Liver (tissue), 9 donors: Measurements from ENCODE around the gene CCDC187. TPM values are rescaled to one million over a fixed set of nuclear protein-coding genes. Genes with fewer than 3 reads are reported as not detected.

Source experiments
- DNase-seq: peaks from one replicate; pipeline ENCODE4 v3.0.0-alpha.2; 2017; ENCODE audit warnings: low spot score
- H3K27ac ChIP-seq, 2 donors: one replicate each; pipeline ENCODE4 v1.7.0; 2013; ENCODE audit warnings: inconsistent platforms in 2 of 2, low read length in 2 of 2, control low read depth in 1 of 2, low read depth in 1 of 2, mild to moderate bottlenecking in 1 of 2
- H3K27me3 ChIP-seq, 4 donors: one replicate each; pipeline versions ENCODE4 v1.6.1 to v1.7.0; 2013; ENCODE audit warnings: low read length in 3 of 4, inconsistent platforms in 1 of 4, mild to moderate bottlenecking in 1 of 4, moderate library complexity in 1 of 4; ENCODE audit not compliant: control insufficient read depth in 4 of 4, insufficient read depth in 4 of 4
- H3K36me3 ChIP-seq, 4 donors: one replicate each; pipeline versions ENCODE4 v1.6.1 to v1.7.0; 2013; ENCODE audit warnings: low read length in 3 of 4, mild to moderate bottlenecking in 3 of 4, low read depth in 1 of 4, moderate library complexity in 1 of 4; ENCODE audit not compliant: control insufficient read depth in 4 of 4, insufficient read depth in 3 of 4
- H3K4me1 ChIP-seq, 4 donors: one replicate each; pipeline versions ENCODE4 v1.6.1 to v1.7.0; 2013; ENCODE audit warnings: low read length in 3 of 4, mild to moderate bottlenecking in 3 of 4, moderate library complexity in 1 of 4; ENCODE audit not compliant: control insufficient read depth in 4 of 4, insufficient read depth in 4 of 4
- H3K4me3 ChIP-seq, 3 donors: one replicate each; pipeline versions ENCODE4 v1.6.1 to v1.7.0; 2013; ENCODE audit warnings: low read length in 3 of 3, control low read depth in 1 of 3, low read depth in 1 of 3, mild to moderate bottlenecking in 1 of 3
- H3K9ac ChIP-seq, 2 donors: one replicate each; pipeline ENCODE4 v1.7.0; 2013; ENCODE audit warnings: low read length in 2 of 2, mild to moderate bottlenecking in 2 of 2, moderate library complexity in 2 of 2, control low read depth in 1 of 2, low read depth in 1 of 2
- H3K9me3 ChIP-seq, 4 donors: one replicate each; pipeline versions ENCODE4 v1.6.1 to v1.7.0; 2013; ENCODE audit warnings: low read length in 3 of 4; ENCODE audit not compliant: control insufficient read depth in 4 of 4
- EGR1 ChIP-seq, 2 donors: IDR thresholded peaks; 2 replicates each; pipeline ENCODE4 v1.6.1; 2016 to 2018; ENCODE audit warnings: antibody characterized with exemption in 2 of 2, low read depth in 2 of 2
- FOXA1 ChIP-seq: IDR thresholded peaks from 2 replicates; pipeline ENCODE4 v1.6.1; 2016; ENCODE audit warnings: antibody characterized with exemption
- FOXA2 ChIP-seq: IDR thresholded peaks from 2 replicates; pipeline ENCODE4 v1.6.1; 2016; ENCODE audit warnings: antibody characterized with exemption
- GABPA ChIP-seq, 2 donors: IDR thresholded peaks in 1 of 2; conservative IDR thresholded peaks in 1 of 2; 2 replicates each; pipeline ENCODE4 v1.6.1; 2016; ENCODE audit warnings: antibody characterized with exemption in 2 of 2, mild to moderate bottlenecking in 1 of 2, moderate library complexity in 1 of 2
- HNF4A ChIP-seq, 2 donors: conservative IDR thresholded peaks; 2 replicates each; pipeline ENCODE4 v1.6.1; 2016; ENCODE audit warnings: antibody characterized with exemption in 2 of 2, mild to moderate bottlenecking in 2 of 2
- HNF4G ChIP-seq: IDR thresholded peaks from 2 replicates; pipeline ENCODE4 v1.6.1; 2016; ENCODE audit warnings: antibody characterized with exemption
- JUND ChIP-seq, 2 donors: IDR thresholded peaks; 2 replicates each; pipeline ENCODE4 v1.6.1; 2016; ENCODE audit warnings: antibody characterized with exemption in 2 of 2
- RAD21 ChIP-seq, 2 donors: IDR thresholded peaks; 2 replicates each; pipeline ENCODE4 v1.6.1; 2016; ENCODE audit warnings: antibody characterized with exemption in 2 of 2, mild to moderate bottlenecking in 2 of 2
- RXRA ChIP-seq, 2 donors: IDR thresholded peaks; 2 replicates each; pipeline ENCODE4 v1.6.1; 2017 to 2018; ENCODE audit warnings: antibody characterized with exemption in 2 of 2, mild to moderate bottlenecking in 1 of 2
- SP1 ChIP-seq: IDR thresholded peaks from 2 replicates; pipeline ENCODE4 v1.6.1; 2018; ENCODE audit warnings: antibody characterized with exemption, mild to moderate bottlenecking
- TAF1 ChIP-seq: conservative IDR thresholded peaks from 2 replicates; pipeline ENCODE4 v1.6.1; 2016; ENCODE audit warnings: antibody characterized with exemption, mild to moderate bottlenecking
- YY1 ChIP-seq: IDR thresholded peaks from 2 replicates; pipeline ENCODE4 v1.6.1; 2016; ENCODE audit warnings: antibody characterized with exemption, mild to moderate bottlenecking
- WGBS: extraction: QIAGEN DNeasy Blood & Tissue Kit; methylation state at CpG from one replicate; pipeline ENCODE4 v1.1.7; 2013; 5-methylcytosine and 5-hydroxymethylcytosine counted together
- polyA plus RNA-seq, 2 donors: library from polyadenylated mRNA; stranded (reverse) in 1 of 2; unstranded in 1 of 2; fragments of 200-250 nt in 1 of 2; fragments of >200 nt in 1 of 2; fragmentation: Nextera tagmentation in 1 of 2; extraction: Ambion mirVana in 1 of 2; gene quantifications; one replicate each; pipeline versions ENCODE4 v1.2.1 to v1.2.3, GENCODE V29; 2013 to 2015
- total RNA-seq, 2 donors: library from RNA; depleted of rRNA; stranded (reverse); fragments of >200 nt; gene quantifications; one replicate each; pipeline ENCODE4 v1.2.3, GENCODE V29; 2014
- TF ChIP-seq, protein P1 (sequence below): IDR thresholded peaks from 2 replicates; pipeline ENCODE4 v1.6.1; 2016; ENCODE audit warnings: antibody characterized with exemption, mild to moderate bottlenecking
- TF ChIP-seq, protein P2 (sequence below): IDR thresholded peaks from 2 replicates; pipeline ENCODE4 v1.6.1; 2016; ENCODE audit warnings: antibody characterized with exemption
- TF ChIP-seq, protein P3 (sequence below): fragments of 150-350 bp; IDR thresholded peaks from 2 replicates; pipeline ENCODE4 v1.5.1; 2017; ENCODE audit warnings: improper control_type of control experiment, low read depth, low read length; ENCODE audit not compliant: missing input control
- TF ChIP-seq, protein P4 (sequence below): IDR thresholded peaks from 2 replicates; pipeline ENCODE4 v1.6.1; 2016; ENCODE audit warnings: antibody characterized with exemption
- TF ChIP-seq, protein P5 (sequence below): IDR thresholded peaks from 2 replicates; pipeline ENCODE4 v1.6.1; 2016; ENCODE audit warnings: antibody characterized with exemption
- donor health status: healthy.
- donor health status: healthy.
- donor health status: healthy.
- donor health status: healthy.
- donor health status: healthy.

CCDC187 gene
- total and polyA plus RNA-seq, 4 donors: 0.05 TPM; not detected in 3

DNA sequence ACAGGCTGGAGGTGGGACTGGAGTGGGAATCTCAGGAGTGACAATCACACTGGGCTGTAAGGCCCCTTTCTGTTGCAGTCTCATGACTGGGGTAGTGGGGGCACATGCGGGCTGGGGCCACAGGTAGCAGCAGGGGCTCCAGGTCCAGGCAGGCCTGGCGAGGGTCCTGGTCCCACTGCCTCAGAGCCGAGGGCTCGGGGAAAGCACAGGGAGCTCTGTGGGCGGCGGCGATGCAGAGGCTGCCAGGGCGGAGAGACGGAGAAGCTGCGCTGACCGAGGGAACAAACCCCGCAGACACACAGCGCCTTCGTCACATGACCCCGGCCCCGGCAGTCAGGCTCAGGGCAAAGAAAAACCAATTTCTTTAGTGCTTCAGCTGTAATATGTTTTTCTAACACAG is 93.6 kb downstream of the CCDC187 start:
- Histone ChIP-seq H3K4me3 (no peak overlapping the region), H3K9me3 (peaks cover 0 to 4% (median 0%) of the 10 kb centered on the region in 4 donors), H3K27ac (no peak overlapping the region), H3K36me3 (peaks cover 5 to 40% (median 18%) of the 10 kb centered on the region in 4 donors), H3K27me3 (no peaks in the 10 kb centered on the region), H3K9ac (no peak overlapping the region), H3K4me1 (peaks cover 0 to 10% (median 4%) of the 10 kb centered on the region in 4 donors)
- no peak for DNase-seq
- WGBS: 96% methylated on average over 16 of the region's 16 CpGs
- TF ChIP-seq RAD21 (IDR thresholded peaks at IDR 0.05) (no peak), GABPA (IDR thresholded peaks at IDR 0.05 in 1 of 2, conservative IDR thresholded peaks at IDR 0.05 in 1 of 2) (no peak), HNF4G (no peak), JUND (IDR thresholded peaks at IDR 0.05) (no peak), FOXA2 (no peak), TAF1 (no peak), YY1 (no peak)
- TF ChIP-seq, protein P1, sequence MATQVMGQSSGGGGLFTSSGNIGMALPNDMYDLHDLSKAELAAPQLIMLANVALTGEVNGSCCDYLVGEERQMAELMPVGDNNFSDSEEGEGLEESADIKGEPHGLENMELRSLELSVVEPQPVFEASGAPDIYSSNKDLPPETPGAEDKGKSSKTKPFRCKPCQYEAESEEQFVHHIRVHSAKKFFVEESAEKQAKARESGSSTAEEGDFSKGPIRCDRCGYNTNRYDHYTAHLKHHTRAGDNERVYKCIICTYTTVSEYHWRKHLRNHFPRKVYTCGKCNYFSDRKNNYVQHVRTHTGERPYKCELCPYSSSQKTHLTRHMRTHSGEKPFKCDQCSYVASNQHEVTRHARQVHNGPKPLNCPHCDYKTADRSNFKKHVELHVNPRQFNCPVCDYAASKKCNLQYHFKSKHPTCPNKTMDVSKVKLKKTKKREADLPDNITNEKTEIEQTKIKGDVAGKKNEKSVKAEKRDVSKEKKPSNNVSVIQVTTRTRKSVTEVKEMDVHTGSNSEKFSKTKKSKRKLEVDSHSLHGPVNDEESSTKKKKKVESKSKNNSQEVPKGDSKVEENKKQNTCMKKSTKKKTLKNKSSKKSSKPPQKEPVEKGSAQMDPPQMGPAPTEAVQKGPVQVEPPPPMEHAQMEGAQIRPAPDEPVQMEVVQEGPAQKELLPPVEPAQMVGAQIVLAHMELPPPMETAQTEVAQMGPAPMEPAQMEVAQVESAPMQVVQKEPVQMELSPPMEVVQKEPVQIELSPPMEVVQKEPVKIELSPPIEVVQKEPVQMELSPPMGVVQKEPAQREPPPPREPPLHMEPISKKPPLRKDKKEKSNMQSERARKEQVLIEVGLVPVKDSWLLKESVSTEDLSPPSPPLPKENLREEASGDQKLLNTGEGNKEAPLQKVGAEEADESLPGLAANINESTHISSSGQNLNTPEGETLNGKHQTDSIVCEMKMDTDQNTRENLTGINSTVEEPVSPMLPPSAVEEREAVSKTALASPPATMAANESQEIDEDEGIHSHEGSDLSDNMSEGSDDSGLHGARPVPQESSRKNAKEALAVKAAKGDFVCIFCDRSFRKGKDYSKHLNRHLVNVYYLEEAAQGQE: no peak
- TF ChIP-seq, protein P2, sequence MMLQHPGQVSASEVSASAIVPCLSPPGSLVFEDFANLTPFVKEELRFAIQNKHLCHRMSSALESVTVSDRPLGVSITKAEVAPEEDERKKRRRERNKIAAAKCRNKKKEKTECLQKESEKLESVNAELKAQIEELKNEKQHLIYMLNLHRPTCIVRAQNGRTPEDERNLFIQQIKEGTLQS: no peak
- TF ChIP-seq, protein P3, sequence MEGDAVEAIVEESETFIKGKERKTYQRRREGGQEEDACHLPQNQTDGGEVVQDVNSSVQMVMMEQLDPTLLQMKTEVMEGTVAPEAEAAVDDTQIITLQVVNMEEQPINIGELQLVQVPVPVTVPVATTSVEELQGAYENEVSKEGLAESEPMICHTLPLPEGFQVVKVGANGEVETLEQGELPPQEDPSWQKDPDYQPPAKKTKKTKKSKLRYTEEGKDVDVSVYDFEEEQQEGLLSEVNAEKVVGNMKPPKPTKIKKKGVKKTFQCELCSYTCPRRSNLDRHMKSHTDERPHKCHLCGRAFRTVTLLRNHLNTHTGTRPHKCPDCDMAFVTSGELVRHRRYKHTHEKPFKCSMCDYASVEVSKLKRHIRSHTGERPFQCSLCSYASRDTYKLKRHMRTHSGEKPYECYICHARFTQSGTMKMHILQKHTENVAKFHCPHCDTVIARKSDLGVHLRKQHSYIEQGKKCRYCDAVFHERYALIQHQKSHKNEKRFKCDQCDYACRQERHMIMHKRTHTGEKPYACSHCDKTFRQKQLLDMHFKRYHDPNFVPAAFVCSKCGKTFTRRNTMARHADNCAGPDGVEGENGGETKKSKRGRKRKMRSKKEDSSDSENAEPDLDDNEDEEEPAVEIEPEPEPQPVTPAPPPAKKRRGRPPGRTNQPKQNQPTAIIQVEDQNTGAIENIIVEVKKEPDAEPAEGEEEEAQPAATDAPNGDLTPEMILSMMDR: no peak

DNA sequence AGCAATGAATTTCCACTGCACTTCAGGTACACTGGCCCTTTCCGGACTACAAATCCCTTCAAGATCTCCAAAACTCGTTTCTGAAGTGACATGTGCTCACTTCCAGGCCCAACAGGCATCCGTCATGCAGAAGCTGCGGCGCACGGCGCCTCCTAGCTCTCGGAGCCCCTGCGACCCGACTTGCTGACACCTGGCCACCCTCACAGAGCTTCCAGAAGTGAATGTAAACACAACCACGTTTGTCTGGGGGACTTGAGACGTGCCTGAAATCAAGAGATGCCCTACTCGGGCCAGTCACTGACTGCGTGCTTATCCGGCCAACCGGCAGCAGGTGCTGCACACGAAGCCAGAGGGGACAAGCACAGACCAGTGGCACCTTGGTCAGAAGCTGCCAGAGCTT is 94.1 kb downstream of the CCDC187 start:
- Histone ChIP-seq H3K9me3 (peaks cover 0 to 4% (median 0%) of the 10 kb centered on the region in 4 donors), H3K27me3 (no peaks in the 10 kb centered on the region), H3K27ac (no peak overlapping the region), H3K36me3 (peaks cover 5 to 39% (median 15%) of the 10 kb centered on the region in 4 donors), H3K9ac (no peak overlapping the region), H3K4me3 (no peak overlapping the region), H3K4me1 (peaks cover 0 to 10% (median 5%) of the 10 kb centered on the region in 4 donors)
- TF ChIP-seq HNF4A (conservative IDR thresholded peaks at IDR 0.05) (no peak), RXRA (IDR thresholded peaks at IDR 0.05) (no peak), SP1 (no peak), GABPA (IDR thresholded peaks at IDR 0.05 in 1 of 2, conservative IDR thresholded peaks at IDR 0.05 in 1 of 2) (no peak), JUND (IDR thresholded peaks at IDR 0.05) (no peak), TAF1 (no peak), FOXA2 (no peak), EGR1 (IDR thresholded peaks at IDR 0.05; ENCODE audit: low read depth in 2 of 2) (no peak), FOXA1 (no peak), YY1 (no peak)
- TF ChIP-seq, protein P2: no peak
- TF ChIP-seq, protein P4, sequence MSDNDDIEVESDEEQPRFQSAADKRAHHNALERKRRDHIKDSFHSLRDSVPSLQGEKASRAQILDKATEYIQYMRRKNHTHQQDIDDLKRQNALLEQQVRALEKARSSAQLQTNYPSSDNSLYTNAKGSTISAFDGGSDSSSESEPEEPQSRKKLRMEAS: no peak
- TF ChIP-seq, protein P3: no peak
- TF ChIP-seq, protein P5, sequence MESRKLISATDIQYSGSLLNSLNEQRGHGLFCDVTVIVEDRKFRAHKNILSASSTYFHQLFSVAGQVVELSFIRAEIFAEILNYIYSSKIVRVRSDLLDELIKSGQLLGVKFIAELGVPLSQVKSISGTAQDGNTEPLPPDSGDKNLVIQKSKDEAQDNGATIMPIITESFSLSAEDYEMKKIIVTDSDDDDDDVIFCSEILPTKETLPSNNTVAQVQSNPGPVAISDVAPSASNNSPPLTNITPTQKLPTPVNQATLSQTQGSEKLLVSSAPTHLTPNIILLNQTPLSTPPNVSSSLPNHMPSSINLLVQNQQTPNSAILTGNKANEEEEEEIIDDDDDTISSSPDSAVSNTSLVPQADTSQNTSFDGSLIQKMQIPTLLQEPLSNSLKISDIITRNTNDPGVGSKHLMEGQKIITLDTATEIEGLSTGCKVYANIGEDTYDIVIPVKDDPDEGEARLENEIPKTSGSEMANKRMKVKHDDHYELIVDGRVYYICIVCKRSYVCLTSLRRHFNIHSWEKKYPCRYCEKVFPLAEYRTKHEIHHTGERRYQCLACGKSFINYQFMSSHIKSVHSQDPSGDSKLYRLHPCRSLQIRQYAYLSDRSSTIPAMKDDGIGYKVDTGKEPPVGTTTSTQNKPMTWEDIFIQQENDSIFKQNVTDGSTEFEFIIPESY: no peak
- no peak for DNase-seq
- WGBS: 90% methylated on average over 17 of the region's 17 CpGs
